WERI-Rb-1 (cell line): ENCODE data around the gene FRMD4A.

Experiments
- DNase-seq: peaks from one replicate; pipeline ENCODE4 v3.0.0-alpha.2; 2020
- H3K27ac ChIP-seq: fragments of 250-450 bp; sonication (Bioruptor Pico); 2 replicates; pipeline ENCODE4 v1.5.1; 2020; ENCODE audit warnings: mild to moderate bottlenecking, moderate library complexity
- H3K27me3 ChIP-seq: fragments of 250-450 bp; sonication (Bioruptor Pico); 2 replicates; pipeline ENCODE4 v1.5.1; 2021; ENCODE audit warnings: mild to moderate bottlenecking, low read depth, moderate library complexity; ENCODE audit not compliant: insufficient read depth, severe bottlenecking
- H3K36me3 ChIP-seq: fragments of 250-450 bp; sonication (Bioruptor Pico); 2 replicates; pipeline ENCODE4 v1.5.1; 2020; ENCODE audit warnings: mild to moderate bottlenecking, moderate library complexity
- H3K4me3 ChIP-seq: 2 replicates; pipeline ENCODE4 v1.5.1; 2011; ENCODE audit warnings: low read depth, mild to moderate bottlenecking, control low read depth, low read length
- H3K9me3 ChIP-seq: fragments of 250-450 bp; sonication (Bioruptor Pico); 2 replicates; pipeline ENCODE4 v1.5.1; 2021; ENCODE audit warnings: mild to moderate bottlenecking, moderate library complexity; ENCODE audit not compliant: severe bottlenecking
- TF ChIP-seq, protein P1 (sequence below): IDR thresholded peaks from 2 replicates; pipeline ENCODE4 v1.5.1; 2011; ENCODE audit warnings: low read depth, mild to moderate bottlenecking, control low read depth, inconsistent platforms, low read length

Gene FRMD4A

DNA sequence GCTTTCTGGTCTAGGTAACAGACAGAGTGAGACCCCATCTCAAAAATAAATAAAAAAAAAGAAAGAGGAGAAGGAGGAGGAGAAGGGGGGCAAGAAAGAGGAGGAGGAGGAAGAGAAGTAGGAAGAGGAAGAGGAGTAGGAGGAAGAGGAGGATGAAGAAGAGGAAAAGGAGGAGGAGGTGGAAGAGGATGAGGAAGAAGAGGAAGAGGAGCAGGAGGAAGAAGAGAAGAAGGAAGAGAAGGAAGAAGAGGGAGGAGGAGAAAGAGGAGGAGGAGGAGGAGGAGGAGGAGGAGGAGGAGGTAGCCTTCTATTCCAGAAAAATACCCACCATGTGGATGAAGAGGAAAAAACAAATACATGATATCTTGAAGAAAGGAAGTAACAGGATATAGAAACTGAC, 172.1 kb downstream of the FRMD4A start:
- H3K27ac ChIP-seq: no peak overlapping the region
- no peak overlapping the region for H3K4me3 ChIP-seq
- H3K9me3 ChIP-seq: no peaks in the 10 kb centered on the region
- no peak for DNase-seq
- no peaks in the 10 kb centered on the region for H3K27me3 ChIP-seq
- H3K36me3 ChIP-seq: no peaks in the 10 kb centered on the region
- TF ChIP-seq, protein P1, sequence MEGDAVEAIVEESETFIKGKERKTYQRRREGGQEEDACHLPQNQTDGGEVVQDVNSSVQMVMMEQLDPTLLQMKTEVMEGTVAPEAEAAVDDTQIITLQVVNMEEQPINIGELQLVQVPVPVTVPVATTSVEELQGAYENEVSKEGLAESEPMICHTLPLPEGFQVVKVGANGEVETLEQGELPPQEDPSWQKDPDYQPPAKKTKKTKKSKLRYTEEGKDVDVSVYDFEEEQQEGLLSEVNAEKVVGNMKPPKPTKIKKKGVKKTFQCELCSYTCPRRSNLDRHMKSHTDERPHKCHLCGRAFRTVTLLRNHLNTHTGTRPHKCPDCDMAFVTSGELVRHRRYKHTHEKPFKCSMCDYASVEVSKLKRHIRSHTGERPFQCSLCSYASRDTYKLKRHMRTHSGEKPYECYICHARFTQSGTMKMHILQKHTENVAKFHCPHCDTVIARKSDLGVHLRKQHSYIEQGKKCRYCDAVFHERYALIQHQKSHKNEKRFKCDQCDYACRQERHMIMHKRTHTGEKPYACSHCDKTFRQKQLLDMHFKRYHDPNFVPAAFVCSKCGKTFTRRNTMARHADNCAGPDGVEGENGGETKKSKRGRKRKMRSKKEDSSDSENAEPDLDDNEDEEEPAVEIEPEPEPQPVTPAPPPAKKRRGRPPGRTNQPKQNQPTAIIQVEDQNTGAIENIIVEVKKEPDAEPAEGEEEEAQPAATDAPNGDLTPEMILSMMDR: no peak

GRCh38 chr10:14156104-14156503, 174.6 kb downstream of the FRMD4A start:
- no peak overlapping the region for H3K4me3 ChIP-seq
- H3K9me3 ChIP-seq: no peaks in the 10 kb centered on the region
- TF ChIP-seq, protein P1: no peak
- H3K36me3 ChIP-seq: no peaks in the 10 kb centered on the region
- H3K27me3 ChIP-seq: no peaks in the 10 kb centered on the region
- no peak for DNase-seq
- H3K27ac ChIP-seq: no peak overlapping the region

GRCh38 chr10:14153570-14154055, 177.1 kb downstream of the FRMD4A start:
- no peaks in the 10 kb centered on the region for H3K27me3 ChIP-seq
- TF ChIP-seq, protein P1: no peak
- H3K36me3 ChIP-seq: no peaks in the 10 kb centered on the region
- peak; percentile 7 for DNase-seq
- H3K27ac ChIP-seq: no peak overlapping the region
- H3K4me3 ChIP-seq: no peak overlapping the region
- no peaks in the 10 kb centered on the region for H3K9me3 ChIP-seq

DNA sequence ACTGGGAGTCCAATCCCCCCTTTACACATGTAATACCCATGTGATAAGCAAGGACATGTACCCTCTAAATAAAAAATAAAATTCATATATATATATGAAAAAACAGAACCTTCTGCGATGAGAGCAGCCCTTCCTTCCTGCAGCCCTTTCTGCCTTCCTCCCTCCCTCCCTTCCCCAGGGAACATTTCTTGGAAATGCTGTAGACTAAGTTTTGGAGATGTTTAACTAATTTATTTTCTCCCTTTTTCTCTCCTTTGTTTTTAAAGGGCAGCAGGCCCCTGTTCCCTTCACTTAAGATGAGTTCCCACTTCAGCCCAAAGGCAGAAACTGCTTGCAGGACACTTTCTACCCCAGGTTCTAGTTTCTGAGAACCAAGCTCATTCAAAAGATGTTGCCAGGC, 179.2 kb downstream of the FRMD4A start:
- Histone ChIP-seq H3K27ac (no peak overlapping the region), H3K36me3 (no peaks in the 10 kb centered on the region), H3K9me3 (no peaks in the 10 kb centered on the region), H3K27me3 (no peaks in the 10 kb centered on the region), H3K4me3 (no peak overlapping the region)
- DNase-seq: no peak
- TF ChIP-seq, protein P1: no peak

GRCh38 chr10:14150526-14150925, 180.2 kb downstream of the FRMD4A start:
- H3K27me3 ChIP-seq: no peaks in the 10 kb centered on the region
- no peak for DNase-seq
- no peak overlapping the region for H3K4me3 ChIP-seq
- H3K36me3 ChIP-seq: no peaks in the 10 kb centered on the region
- TF ChIP-seq, protein P1: no peak
- H3K27ac ChIP-seq: no peak overlapping the region
- H3K9me3 ChIP-seq: no peaks in the 10 kb centered on the region

GRCh38 chr10:14146501-14146900, 184.2 kb downstream of the FRMD4A start:
- DNase-seq: no peak
- no peak overlapping the region for H3K4me3 ChIP-seq
- no peak overlapping the region for H3K27ac ChIP-seq
- TF ChIP-seq, protein P1: no peak
- no peaks in the 10 kb centered on the region for H3K9me3 ChIP-seq
- no peaks in the 10 kb centered on the region for H3K36me3 ChIP-seq
- no peaks in the 10 kb centered on the region for H3K27me3 ChIP-seq
